Peyer's patch (tissue), 4 donors: ENCODE data around the gene XYLT1.

Experiments
- CTCF ChIP-seq, 6 experiments: fragments of 450-650 bp in 4 of 6; fragments of 200-600 bp in 2 of 6; sonication (generic) in 1 of 6; IDR thresholded peaks; one replicate each; pipeline ENCODE4 v1.5.1; 2017 to 2019; ENCODE audit warnings: antibody characterized with exemption in 6 of 6, mild to moderate bottlenecking in 3 of 6, moderate library complexity in 1 of 6
- POLR2A ChIP-seq, 2 donors: fragments of 450-650 bp; IDR thresholded peaks; one replicate each; pipeline ENCODE4 v1.5.1; 2017; ENCODE audit warnings: antibody characterized with exemption in 2 of 2, mild to moderate bottlenecking in 2 of 2, moderate library complexity in 2 of 2

GRCh38 chr16:17251496-17251895 lies 219.3 kb downstream of the XYLT1 start:
- TF ChIP-seq CTCF (IDR thresholded peaks at IDR 0.05) (no peak), POLR2A (IDR thresholded peaks at IDR 0.05) (no peak)
